ENCODE results near the gene PDGFRA.

The PDGFRA gene

GRCh38 chr4:54189140-54189539, 40.0 kb upstream of the PDGFRA start:
- TF ChIP-seq, protein P1, sequence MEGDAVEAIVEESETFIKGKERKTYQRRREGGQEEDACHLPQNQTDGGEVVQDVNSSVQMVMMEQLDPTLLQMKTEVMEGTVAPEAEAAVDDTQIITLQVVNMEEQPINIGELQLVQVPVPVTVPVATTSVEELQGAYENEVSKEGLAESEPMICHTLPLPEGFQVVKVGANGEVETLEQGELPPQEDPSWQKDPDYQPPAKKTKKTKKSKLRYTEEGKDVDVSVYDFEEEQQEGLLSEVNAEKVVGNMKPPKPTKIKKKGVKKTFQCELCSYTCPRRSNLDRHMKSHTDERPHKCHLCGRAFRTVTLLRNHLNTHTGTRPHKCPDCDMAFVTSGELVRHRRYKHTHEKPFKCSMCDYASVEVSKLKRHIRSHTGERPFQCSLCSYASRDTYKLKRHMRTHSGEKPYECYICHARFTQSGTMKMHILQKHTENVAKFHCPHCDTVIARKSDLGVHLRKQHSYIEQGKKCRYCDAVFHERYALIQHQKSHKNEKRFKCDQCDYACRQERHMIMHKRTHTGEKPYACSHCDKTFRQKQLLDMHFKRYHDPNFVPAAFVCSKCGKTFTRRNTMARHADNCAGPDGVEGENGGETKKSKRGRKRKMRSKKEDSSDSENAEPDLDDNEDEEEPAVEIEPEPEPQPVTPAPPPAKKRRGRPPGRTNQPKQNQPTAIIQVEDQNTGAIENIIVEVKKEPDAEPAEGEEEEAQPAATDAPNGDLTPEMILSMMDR (IDR thresholded peaks at IDR 0.05; ENCODE audit: insufficient read depth, low read depth, low read length, missing control alignments): no peak
- H3K4me3 ChIP-seq (ENCODE audit: low read length): no peak overlapping the region
- DNase-seq (ENCODE audit: low read depth): no peak

- DNase-seq (ENCODE audit: low read depth): no peak
- H3K4me3 ChIP-seq (ENCODE audit: low read length): no peak overlapping the region
- TF ChIP-seq, protein P1 (IDR thresholded peaks at IDR 0.05; ENCODE audit: insufficient read depth, low read depth, low read length, missing control alignments): no peak
These were observed 36.3 kb upstream of the PDGFRA start for GRCh38 chr4:54192811-54193210.

DNA sequence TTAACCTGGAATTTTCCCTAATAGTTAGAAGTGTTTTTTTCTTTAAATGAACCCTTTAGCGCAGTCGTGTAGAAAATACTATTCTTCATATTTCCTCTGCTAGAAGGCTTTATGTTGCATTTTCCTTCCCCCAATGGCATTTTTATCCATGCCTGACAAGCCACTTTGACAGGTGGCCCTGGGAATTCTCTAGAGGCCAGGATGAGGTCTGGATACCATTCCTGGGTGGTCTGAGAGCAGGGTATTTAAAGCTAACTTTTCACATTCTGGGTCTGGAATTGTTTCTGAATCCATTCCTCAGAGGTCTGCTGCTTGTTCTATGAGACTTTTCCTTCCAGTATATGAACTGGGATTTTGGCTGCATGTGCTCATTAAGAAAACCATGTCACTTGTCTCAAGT, 31.2 kb upstream of the PDGFRA start:
- TF ChIP-seq, protein P1 (IDR thresholded peaks at IDR 0.05; ENCODE audit: insufficient read depth, low read depth, low read length, missing control alignments): no peak
- DNase-seq (ENCODE audit: low read depth): no peak
- no peak overlapping the region for H3K4me3 ChIP-seq (ENCODE audit: low read length)

DNA sequence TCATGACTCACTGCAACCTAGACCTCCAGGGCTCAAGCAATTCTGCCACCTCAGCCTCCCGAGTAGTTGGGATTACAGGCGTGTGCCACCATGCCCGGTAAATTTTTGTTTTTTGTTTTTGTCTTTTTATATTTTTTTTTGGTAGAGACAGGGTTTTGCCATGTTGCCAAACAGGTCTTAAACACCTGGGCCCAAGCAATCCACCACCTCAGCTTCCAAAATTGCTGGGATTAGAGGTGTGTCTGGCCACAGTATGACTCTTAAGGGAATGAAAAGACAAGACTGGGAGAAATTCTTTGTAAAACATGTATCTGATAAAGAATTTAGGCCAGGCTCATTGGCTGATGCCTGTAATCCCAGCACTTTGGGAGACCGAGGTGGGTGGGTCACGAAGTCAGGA, 29.2 kb upstream of the PDGFRA start:
- TF ChIP-seq, protein P1 (IDR thresholded peaks at IDR 0.05; ENCODE audit: insufficient read depth, low read depth, low read length, missing control alignments): no peak
- peak; percentile 34 for DNase-seq (ENCODE audit: low read depth)
- H3K4me3 ChIP-seq (ENCODE audit: low read length): no peak overlapping the region

GRCh38 chr4:54209617-54210016, 19.5 kb upstream of the PDGFRA start:
- TF ChIP-seq, protein P1 (IDR thresholded peaks at IDR 0.05; ENCODE audit: insufficient read depth, low read depth, low read length, missing control alignments): no peak
- H3K4me3 ChIP-seq (ENCODE audit: low read length): no peak overlapping the region

DNA sequence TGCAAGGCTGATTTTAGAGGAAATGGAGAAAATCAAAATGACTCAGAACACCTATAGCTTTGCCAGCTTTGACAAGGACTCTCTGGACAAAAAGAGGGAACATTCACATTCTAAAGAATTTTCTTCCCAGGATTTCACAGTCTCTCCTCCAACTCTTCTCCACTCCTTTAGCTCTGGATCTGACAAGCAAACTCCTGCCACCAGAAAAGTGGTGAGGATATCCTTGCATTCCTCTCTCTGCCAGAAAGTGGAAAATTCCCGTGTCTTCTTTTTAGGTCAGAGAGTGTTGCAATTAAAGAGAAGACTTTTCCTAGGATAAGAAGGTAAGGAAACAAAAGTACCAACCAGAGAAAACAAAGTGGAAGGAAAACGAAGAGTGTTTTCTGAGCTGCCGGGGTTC, 16.1 kb upstream of the PDGFRA start:
- DNase-seq (ENCODE audit: low read depth): no peak
- TF ChIP-seq, protein P1 (IDR thresholded peaks at IDR 0.05; ENCODE audit: insufficient read depth, low read depth, low read length, missing control alignments): no peak
- no peak overlapping the region for H3K4me3 ChIP-seq (ENCODE audit: low read length)

More at GRCh38 chr4:54209617-54210016, 19.5 kb upstream of the PDGFRA start:
- DNase-seq (ENCODE audit: low read depth): no peak

DNA sequence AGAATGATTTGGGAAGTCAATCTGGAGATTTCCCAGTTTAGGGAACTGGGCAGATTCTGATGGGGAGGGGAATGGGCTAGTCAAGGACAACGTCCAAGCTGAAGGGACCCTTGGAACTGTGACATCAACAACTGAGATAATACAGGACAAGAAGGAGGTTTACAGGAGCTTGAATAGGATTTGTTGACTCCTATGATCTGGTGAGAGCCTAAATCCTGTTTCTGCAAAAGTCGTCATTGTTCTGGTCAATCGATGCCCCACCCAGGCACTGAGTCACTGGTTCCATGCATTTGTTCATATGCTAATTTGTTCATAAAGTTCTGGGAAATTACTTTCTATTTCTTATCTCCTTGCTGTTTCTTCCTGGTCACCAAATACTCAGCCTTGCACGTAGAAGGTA, 15.3 kb upstream of the PDGFRA start:
- no peak overlapping the region for H3K4me3 ChIP-seq (ENCODE audit: low read length)
- DNase-seq (ENCODE audit: low read depth): peak; percentile 81
- TF ChIP-seq, protein P1 (IDR thresholded peaks at IDR 0.05; ENCODE audit: insufficient read depth, low read depth, low read length, missing control alignments): no peak
